HL-60 (cell line): ENCODE data around the gene CLCN3.

ENCODE experiments used
- CTCF ChIP-seq: IDR thresholded peaks from one replicate; pipeline ENCODE4 v1.5.1; 2011; ENCODE audit warnings: low read length, control low read depth, inconsistent platforms; ENCODE audit not compliant: insufficient read depth
- GABPA ChIP-seq: IDR thresholded peaks from 2 replicates; pipeline ENCODE4 v1.6.1; 2012; ENCODE audit warnings: low read depth
- POLR2AphosphoS5 ChIP-seq: IDR thresholded peaks from 2 replicates; pipeline ENCODE4 v1.6.1; 2012; ENCODE audit warnings: low read depth

DNA sequence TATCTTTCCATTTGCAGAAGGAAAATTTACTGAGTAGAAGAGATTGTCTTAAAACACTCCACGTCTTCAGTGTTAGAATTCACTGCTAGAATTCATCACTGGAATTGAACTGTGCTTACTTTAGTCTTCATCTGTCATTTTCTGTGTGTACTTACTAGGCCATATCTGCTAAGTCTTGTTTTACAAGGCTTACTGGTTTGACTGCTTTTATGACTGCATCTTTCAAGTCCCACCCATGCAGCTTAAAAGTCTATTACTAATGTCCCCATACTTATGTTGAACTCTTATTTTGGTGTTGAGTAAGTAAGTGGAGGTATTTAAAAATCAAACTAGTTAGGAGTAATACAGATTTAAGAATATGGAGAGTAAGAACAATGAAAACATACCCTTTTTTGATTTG lies 14.6 kb downstream of the CLCN3 start:
- no peak for TF ChIP-seq CTCF
- TF ChIP-seq GABPA = no peak
- TF ChIP-seq POLR2AphosphoS5 = no peak
